COR-L47 (cell line): ENCODE measurements around the gene SLC13A4.
"Not testable (repeated sequence)": the region's sequence is repeated elsewhere in the genome, so short reads cannot be mapped to it uniquely, and the experiment has no call there.

Source experiments
- DNase-seq: peaks from one replicate; lab custom pipeline; 2025; lab: John Stamatoyannopoulos, UW

SLC13A4 gene

GRCh38 chr7:135693558-135693957, 34.4 kb downstream of the SLC13A4 start:
- no peak for DNase-seq

GRCh38 chr7:135692606-135693005, 35.4 kb downstream of the SLC13A4 start:
- DNase-seq, result not testable (repeated sequence)

- DNase-seq, result no peak
Measured at GRCh38 chr7:135692055-135692454, 35.9 kb downstream of the SLC13A4 start.

GRCh38 chr7:135690566-135690965, 37.4 kb downstream of the SLC13A4 start:
- DNase-seq, result no peak

GRCh38 chr7:135687466-135687865, 40.5 kb downstream of the SLC13A4 start:
- no peak for DNase-seq

GRCh38 chr7:135685306-135686084, 42.5 kb downstream of the SLC13A4 start:
- no peak for DNase-seq

- DNase-seq, result no peak
Measured at GRCh38 chr7:135684699-135685098, 43.3 kb downstream of the SLC13A4 start.

- no peak for DNase-seq
Measured at GRCh38 chr7:135684136-135684535, 43.9 kb downstream of the SLC13A4 start.

- no peak for DNase-seq
Measured at GRCh38 chr7:135683609-135684008, 44.4 kb downstream of the SLC13A4 start.

GRCh38 chr7:135682191-135682590, 45.8 kb downstream of the SLC13A4 start:
- peak; percentile 54 for DNase-seq

- DNase-seq, result no peak
Measured at GRCh38 chr7:135681762-135682161, 46.2 kb downstream of the SLC13A4 start.

GRCh38 chr7:135678612-135679575, 49.1 kb downstream of the SLC13A4 start:
- DNase-seq, result peak; percentile 32

- no peak for DNase-seq
Measured at GRCh38 chr7:135673360-135673706, 54.7 kb downstream of the SLC13A4 start.

- peak; percentile 43 for DNase-seq
Measured at GRCh38 chr7:135672560-135673359, 55.2 kb downstream of the SLC13A4 start.

GRCh38 chr7:135670179-135670578, 57.8 kb downstream of the SLC13A4 start:
- no peak for DNase-seq

GRCh38 chr7:135669774-135670173, 58.2 kb downstream of the SLC13A4 start:
- DNase-seq, result no peak

GRCh38 chr7:135668852-135669395, 59.1 kb downstream of the SLC13A4 start:
- DNase-seq, result not testable (repeated sequence)

GRCh38 chr7:135667626-135668025, 60.4 kb downstream of the SLC13A4 start:
- DNase-seq, result not testable (repeated sequence)

GRCh38 chr7:135666846-135667245, 61.1 kb downstream of the SLC13A4 start:
- DNase-seq, result no peak

GRCh38 chr7:135666156-135666555, 61.8 kb downstream of the SLC13A4 start:
- DNase-seq, result no peak

GRCh38 chr7:135665042-135665441, 62.9 kb downstream of the SLC13A4 start:
- DNase-seq, result no peak
